ENCODE measurements around the gene NXN.
A peak's percentile ranks its signal among the peaks of the same experiment; 100 is the strongest.
"Not testable (repeated sequence)": the region's sequence is repeated elsewhere in the genome, so short reads cannot be mapped to it uniquely, and the experiment has no call there.

NXN gene

DNA sequence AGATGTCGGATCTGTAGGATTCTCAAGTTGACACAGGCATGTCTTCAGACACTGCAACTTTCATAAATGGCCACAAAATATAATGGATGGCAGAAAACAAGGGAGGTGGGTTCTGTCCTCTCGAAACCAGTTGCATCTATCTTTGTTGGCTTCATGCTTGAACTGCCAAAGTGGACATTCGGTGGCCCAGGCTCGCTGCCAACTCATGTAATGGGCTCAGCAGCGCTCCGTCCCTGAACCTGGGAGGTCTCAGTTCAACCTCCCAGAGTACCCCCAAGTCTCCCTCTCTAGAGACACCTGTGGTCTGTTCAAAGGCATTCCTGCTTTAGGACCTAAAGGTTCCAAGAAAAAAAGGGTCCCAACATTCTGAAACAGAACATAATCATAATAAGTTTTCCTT lies 71.9 kb downstream of the NXN start:
- POLR2A ChIA-PET, result no interaction called here
- TF ChIP-seq, protein P1, sequence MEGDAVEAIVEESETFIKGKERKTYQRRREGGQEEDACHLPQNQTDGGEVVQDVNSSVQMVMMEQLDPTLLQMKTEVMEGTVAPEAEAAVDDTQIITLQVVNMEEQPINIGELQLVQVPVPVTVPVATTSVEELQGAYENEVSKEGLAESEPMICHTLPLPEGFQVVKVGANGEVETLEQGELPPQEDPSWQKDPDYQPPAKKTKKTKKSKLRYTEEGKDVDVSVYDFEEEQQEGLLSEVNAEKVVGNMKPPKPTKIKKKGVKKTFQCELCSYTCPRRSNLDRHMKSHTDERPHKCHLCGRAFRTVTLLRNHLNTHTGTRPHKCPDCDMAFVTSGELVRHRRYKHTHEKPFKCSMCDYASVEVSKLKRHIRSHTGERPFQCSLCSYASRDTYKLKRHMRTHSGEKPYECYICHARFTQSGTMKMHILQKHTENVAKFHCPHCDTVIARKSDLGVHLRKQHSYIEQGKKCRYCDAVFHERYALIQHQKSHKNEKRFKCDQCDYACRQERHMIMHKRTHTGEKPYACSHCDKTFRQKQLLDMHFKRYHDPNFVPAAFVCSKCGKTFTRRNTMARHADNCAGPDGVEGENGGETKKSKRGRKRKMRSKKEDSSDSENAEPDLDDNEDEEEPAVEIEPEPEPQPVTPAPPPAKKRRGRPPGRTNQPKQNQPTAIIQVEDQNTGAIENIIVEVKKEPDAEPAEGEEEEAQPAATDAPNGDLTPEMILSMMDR (IDR thresholded peaks at IDR 0.05; ENCODE audit: insufficient read depth, low read length, missing control alignments), result no peak
- DNase-seq (ENCODE audit: low read depth, low spot score), result no peak
- no peak overlapping the region for H3K4me3 ChIP-seq (ENCODE audit: low read depth, low read length)
- CTCF ChIA-PET, result no interaction called here

DNA sequence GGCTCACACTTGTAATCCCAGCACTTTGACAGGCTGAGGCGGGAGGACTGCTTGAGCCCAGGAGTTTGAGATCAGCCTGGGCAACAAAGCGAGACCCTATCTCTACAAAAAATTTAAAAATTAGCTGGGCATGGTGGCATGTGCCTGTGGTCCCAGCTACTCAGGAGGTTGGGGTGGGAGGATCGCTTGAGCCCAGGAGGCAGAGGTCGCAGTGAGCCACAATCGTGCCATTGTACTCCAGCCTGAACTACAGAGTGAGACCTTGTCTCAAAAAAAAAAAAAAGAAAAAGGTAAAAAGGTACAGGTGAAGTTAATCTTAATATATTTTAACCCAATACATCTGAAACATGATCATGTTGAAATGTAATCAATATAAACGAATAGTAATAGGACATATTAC lies 73.9 kb downstream of the NXN start:
- POLR2A ChIA-PET; H3K4me3 ChIP-seq (ENCODE audit: low read depth, low read length); DNase-seq (ENCODE audit: low read depth, low spot score): not testable (repeated sequence)
- CTCF ChIA-PET, result interaction anchor here (0.7 to 0.9 kb wide), 2 partner anchors 26 to 110 kb away, joined by 3 read pairs; no protein-coding TSS in a partner anchor

- peak; percentile 88 for DNase-seq (ENCODE audit: low read depth, low spot score)
- ChIA-PET CTCF (interaction anchor here (0.6 to 0.9 kb wide), 2 partner anchors 33 to 74 kb away, joined by 3 read pairs; no protein-coding TSS in a partner anchor), POLR2A (no interaction called here)
- peak overlapping the region; percentile 25 for H3K4me3 ChIP-seq (ENCODE audit: low read depth, low read length)
- TF ChIP-seq, protein P1 (IDR thresholded peaks at IDR 0.05; ENCODE audit: insufficient read depth, low read length, missing control alignments), result no peak
Observed at GRCh38 chr17:903691-904481, 75.7 kb downstream of the NXN start.

GRCh38 chr17:902463-902862 lies 77.1 kb downstream of the NXN start:
- no peak overlapping the region for H3K4me3 ChIP-seq (ENCODE audit: low read depth, low read length)
- TF ChIP-seq, protein P1 (IDR thresholded peaks at IDR 0.05; ENCODE audit: insufficient read depth, low read length, missing control alignments), result no peak
- CTCF ChIA-PET, result no interaction called here
- DNase-seq (ENCODE audit: low read depth, low spot score), result no peak
- POLR2A ChIA-PET, result no interaction called here

GRCh38 chr17:901964-902363 lies 77.6 kb downstream of the NXN start:
- no peak for DNase-seq (ENCODE audit: low read depth, low spot score)
- H3K4me3 ChIP-seq (ENCODE audit: low read depth, low read length), result no peak overlapping the region
- CTCF ChIA-PET, result no interaction called here
- POLR2A ChIA-PET, result no interaction called here
- TF ChIP-seq, protein P1 (IDR thresholded peaks at IDR 0.05; ENCODE audit: insufficient read depth, low read length, missing control alignments), result no peak

- H3K4me3 ChIP-seq (ENCODE audit: low read depth, low read length), result no peak overlapping the region
- no peak for DNase-seq (ENCODE audit: low read depth, low spot score)
- TF ChIP-seq, protein P1 (IDR thresholded peaks at IDR 0.05; ENCODE audit: insufficient read depth, low read length, missing control alignments), result no peak
- CTCF ChIA-PET, result interaction anchor here (0.9 to 1.5 kb wide), 2 partner anchors 21 to 23 kb away, joined by 3 to 7 read pairs; no protein-coding TSS in a partner anchor
- POLR2A ChIA-PET, result no interaction called here
Observed at GRCh38 chr17:901191-901950, 78.2 kb downstream of the NXN start.
